ENCODE data around the gene ACOX1. TPM values are rescaled to one million over a fixed set of nuclear protein-coding genes. Genes with fewer than 3 reads are reported as not detected.
A peak's percentile ranks its signal among the peaks of the same experiment; 100 is the strongest.

ACOX1 gene
- 32.4 to 40.9 TPM (median 32.5 TPM) in 3 replicates for total RNA-seq (2021)
- Bru-seq, nascent RNA, result percentile 71 among the genes with signal in this experiment
- long read RNA-seq, experiment 1, full-length matches to known transcripts, result 62 of 82 reads
- long read RNA-seq, experiment 1, partial matches to known transcripts, result 6 of 82 reads
- long read RNA-seq, experiment 1, other reads (novel, unspliced or antisense), result 14 of 82 reads
- long read RNA-seq, experiment 2, full-length matches to known transcripts, result 3 of 19 reads
- long read RNA-seq, experiment 2, partial matches to known transcripts, result 6 of 19 reads
- long read RNA-seq, experiment 2, other reads (novel, unspliced or antisense), result 10 of 19 reads
- long read RNA-seq, experiment 3, full-length matches to known transcripts, result 8 of 14 reads
- long read RNA-seq, experiment 3, partial matches to known transcripts, result 4 of 14 reads
- long read RNA-seq, experiment 3, other reads (novel, unspliced or antisense), result 2 of 14 reads

GRCh38 chr17:75978938-75979704 is at the start of gene ACOX1, which contains the start of gene TEN1:
Gene ACOX1 (minus strand): TSS chr17:75979166. CDS start chr17:75979073, 93 bp downstream.
Gene TEN1 (plus strand): TSS chr17:75979240. CDS start chr17:75986193, 6,953 bp downstream.
- H3K9me3 Mint-ChIP-seq, result no peaks in the 10 kb centered on the region
- peaks cover 14% of the 10 kb centered on the region for H3K36me3 Mint-ChIP-seq
- H3K4me3 Mint-ChIP-seq, result peak within 1 kb of the TSS; percentile 97
- peak within 1 kb of the TSS; percentile 100 for H3K27ac Mint-ChIP-seq
- H3K4me1 Mint-ChIP-seq, result peaks cover 63% of the 10 kb centered on the region
- POLR2A ChIA-PET, result interaction anchor here (0.6 to 1.0 kb wide), 5 partner anchors 21 to 102 kb away, joined by 3 to 6 read pairs (median 3); partner anchors contain the start of genes GALR2 and TRIM65
- ATAC-seq (peak; percentile 91), DNase-seq (ENCODE audit: low spot score) (peak; percentile 96)
- no peaks in the 10 kb centered on the region for H3K27me3 Mint-ChIP-seq (ENCODE audit: low read depth)
- CTCF ChIA-PET, result interaction anchor here (0.6 to 1.7 kb wide), 14 partner anchors 21 to 301 kb away, joined by 3 to 10 read pairs (median 4); partner anchors contain the start of genes CDK3, FBF1 and WBP2
- TF ChIP-seq FOXK1 (CRISPR knock-in tag; IDR thresholded peaks at IDR 0.05), result peak; percentile 58; the same call in 1 of the 2 replicates
- TF ChIP-seq, protein P1, sequence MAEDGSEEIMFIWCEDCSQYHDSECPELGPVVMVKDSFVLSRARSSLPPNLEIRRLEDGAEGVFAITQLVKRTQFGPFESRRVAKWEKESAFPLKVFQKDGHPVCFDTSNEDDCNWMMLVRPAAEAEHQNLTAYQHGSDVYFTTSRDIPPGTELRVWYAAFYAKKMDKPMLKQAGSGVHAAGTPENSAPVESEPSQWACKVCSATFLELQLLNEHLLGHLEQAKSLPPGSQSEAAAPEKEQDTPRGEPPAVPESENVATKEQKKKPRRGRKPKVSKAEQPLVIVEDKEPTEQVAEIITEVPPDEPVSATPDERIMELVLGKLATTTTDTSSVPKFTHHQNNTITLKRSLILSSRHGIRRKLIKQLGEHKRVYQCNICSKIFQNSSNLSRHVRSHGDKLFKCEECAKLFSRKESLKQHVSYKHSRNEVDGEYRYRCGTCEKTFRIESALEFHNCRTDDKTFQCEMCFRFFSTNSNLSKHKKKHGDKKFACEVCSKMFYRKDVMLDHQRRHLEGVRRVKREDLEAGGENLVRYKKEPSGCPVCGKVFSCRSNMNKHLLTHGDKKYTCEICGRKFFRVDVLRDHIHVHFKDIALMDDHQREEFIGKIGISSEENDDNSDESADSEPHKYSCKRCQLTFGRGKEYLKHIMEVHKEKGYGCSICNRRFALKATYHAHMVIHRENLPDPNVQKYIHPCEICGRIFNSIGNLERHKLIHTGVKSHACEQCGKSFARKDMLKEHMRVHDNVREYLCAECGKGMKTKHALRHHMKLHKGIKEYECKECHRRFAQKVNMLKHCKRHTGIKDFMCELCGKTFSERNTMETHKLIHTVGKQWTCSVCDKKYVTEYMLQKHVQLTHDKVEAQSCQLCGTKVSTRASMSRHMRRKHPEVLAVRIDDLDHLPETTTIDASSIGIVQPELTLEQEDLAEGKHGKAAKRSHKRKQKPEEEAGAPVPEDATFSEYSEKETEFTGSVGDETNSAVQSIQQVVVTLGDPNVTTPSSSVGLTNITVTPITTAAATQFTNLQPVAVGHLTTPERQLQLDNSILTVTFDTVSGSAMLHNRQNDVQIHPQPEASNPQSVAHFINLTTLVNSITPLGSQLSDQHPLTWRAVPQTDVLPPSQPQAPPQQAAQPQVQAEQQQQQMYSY (CRISPR knock-in tag; IDR thresholded peaks at IDR 0.05), result peak; percentile 40; the same call in 1 of the 2 replicates
- TF ChIP-seq, protein P2, sequence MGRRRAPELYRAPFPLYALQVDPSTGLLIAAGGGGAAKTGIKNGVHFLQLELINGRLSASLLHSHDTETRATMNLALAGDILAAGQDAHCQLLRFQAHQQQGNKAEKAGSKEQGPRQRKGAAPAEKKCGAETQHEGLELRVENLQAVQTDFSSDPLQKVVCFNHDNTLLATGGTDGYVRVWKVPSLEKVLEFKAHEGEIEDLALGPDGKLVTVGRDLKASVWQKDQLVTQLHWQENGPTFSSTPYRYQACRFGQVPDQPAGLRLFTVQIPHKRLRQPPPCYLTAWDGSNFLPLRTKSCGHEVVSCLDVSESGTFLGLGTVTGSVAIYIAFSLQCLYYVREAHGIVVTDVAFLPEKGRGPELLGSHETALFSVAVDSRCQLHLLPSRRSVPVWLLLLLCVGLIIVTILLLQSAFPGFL (CRISPR knock-in tag; IDR thresholded peaks at IDR 0.05; ENCODE audit: borderline replicate concordance), result 0 out of 2 replicates have a peak, but pooled peaks have one; percentile 17
- TF ChIP-seq, protein P3, sequence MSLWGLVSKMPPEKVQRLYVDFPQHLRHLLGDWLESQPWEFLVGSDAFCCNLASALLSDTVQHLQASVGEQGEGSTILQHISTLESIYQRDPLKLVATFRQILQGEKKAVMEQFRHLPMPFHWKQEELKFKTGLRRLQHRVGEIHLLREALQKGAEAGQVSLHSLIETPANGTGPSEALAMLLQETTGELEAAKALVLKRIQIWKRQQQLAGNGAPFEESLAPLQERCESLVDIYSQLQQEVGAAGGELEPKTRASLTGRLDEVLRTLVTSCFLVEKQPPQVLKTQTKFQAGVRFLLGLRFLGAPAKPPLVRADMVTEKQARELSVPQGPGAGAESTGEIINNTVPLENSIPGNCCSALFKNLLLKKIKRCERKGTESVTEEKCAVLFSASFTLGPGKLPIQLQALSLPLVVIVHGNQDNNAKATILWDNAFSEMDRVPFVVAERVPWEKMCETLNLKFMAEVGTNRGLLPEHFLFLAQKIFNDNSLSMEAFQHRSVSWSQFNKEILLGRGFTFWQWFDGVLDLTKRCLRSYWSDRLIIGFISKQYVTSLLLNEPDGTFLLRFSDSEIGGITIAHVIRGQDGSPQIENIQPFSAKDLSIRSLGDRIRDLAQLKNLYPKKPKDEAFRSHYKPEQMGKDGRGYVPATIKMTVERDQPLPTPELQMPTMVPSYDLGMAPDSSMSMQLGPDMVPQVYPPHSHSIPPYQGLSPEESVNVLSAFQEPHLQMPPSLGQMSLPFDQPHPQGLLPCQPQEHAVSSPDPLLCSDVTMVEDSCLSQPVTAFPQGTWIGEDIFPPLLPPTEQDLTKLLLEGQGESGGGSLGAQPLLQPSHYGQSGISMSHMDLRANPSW (CRISPR knock-in tag; conservative IDR thresholded peaks at IDR 0.05; ENCODE audit: low read depth), result no peak
- TF ChIP-seq, protein P4, sequence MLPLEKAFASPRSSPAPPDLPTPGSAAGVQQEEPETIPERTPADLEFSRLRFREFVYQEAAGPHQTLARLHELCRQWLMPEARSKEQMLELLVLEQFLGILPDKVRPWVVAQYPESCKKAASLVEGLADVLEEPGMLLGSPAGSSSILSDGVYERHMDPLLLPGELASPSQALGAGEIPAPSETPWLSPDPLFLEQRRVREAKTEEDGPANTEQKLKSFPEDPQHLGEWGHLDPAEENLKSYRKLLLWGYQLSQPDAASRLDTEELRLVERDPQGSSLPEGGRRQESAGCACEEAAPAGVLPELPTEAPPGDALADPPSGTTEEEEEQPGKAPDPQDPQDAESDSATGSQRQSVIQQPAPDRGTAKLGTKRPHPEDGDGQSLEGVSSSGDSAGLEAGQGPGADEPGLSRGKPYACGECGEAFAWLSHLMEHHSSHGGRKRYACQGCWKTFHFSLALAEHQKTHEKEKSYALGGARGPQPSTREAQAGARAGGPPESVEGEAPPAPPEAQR (CRISPR knock-in tag; IDR thresholded peaks at IDR 0.05), result no peak
- no peak; the same call in 1 of the 2 replicates for TF ChIP-seq ZNF232 (CRISPR knock-in tag; IDR thresholded peaks at IDR 0.05)
- TF ChIP-seq USF1 (CRISPR knock-in tag; IDR thresholded peaks at IDR 0.05), result peak; percentile 98
- no peak for TF ChIP-seq NFATC4 (CRISPR knock-in tag; IDR thresholded peaks at IDR 0.05)
- TF ChIP-seq ETV6 (CRISPR knock-in tag; IDR thresholded peaks at IDR 0.05), result 0 out of 2 replicates have a peak, but pooled peaks have one; percentile 35
- 0 out of 2 replicates have a peak, but pooled peaks have one; percentile 10 for TF ChIP-seq CREM (CRISPR knock-in tag; IDR thresholded peaks at IDR 0.05)
- TF ChIP-seq USF2 (CRISPR knock-in tag; IDR thresholded peaks at IDR 0.05), result peak; percentile 98
- no peak for TF ChIP-seq ZMAT4 (CRISPR knock-in tag; IDR thresholded peaks at IDR 0.05)
- peak; percentile 63 for TF ChIP-seq MAX (CRISPR knock-in tag; IDR thresholded peaks at IDR 0.05)
- TF ChIP-seq FOXP4 (CRISPR knock-in tag; IDR thresholded peaks at IDR 0.05), result no peak
- TF ChIP-seq, protein P5, sequence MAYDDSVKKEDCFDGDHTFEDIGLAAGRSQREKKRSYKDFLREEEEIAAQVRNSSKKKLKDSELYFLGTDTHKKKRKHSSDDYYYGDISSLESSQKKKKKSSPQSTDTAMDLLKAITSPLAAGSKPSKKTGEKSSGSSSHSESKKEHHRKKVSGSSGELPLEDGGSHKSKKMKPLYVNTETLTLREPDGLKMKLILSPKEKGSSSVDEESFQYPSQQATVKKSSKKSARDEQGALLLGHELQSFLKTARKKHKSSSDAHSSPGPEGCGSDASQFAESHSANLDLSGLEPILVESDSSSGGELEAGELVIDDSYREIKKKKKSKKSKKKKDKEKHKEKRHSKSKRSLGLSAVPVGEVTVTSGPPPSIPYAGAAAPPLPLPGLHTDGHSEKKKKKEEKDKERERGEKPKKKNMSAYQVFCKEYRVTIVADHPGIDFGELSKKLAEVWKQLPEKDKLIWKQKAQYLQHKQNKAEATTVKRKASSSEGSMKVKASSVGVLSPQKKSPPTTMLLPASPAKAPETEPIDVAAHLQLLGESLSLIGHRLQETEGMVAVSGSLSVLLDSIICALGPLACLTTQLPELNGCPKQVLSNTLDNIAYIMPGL (CRISPR knock-in tag; IDR thresholded peaks at IDR 0.05), result peak; percentile 95
- TF ChIP-seq MXD4 (CRISPR knock-in tag; IDR thresholded peaks at IDR 0.05; ENCODE audit: borderline replicate concordance), result no peak
- TF ChIP-seq ATF1 (CRISPR knock-in tag; IDR thresholded peaks at IDR 0.05), result 0 out of 2 replicates have a peak, but pooled peaks have one; percentile 49

Measured in WTC11 (cell line).